VCaP (cell line): ENCODE results near the gene TEPSIN.
"Not testable (repeated sequence)": the region's sequence is repeated elsewhere in the genome, so short reads cannot be mapped to it uniquely, and the experiment has no call there.

ENCODE experiments used
- H3K27ac ChIP-seq: fragments of 450-650 bp; 2 replicates; pipeline ENCODE4 v1.5.1; 2017
- TF ChIP-seq, protein P1 (sequence below): fragments of 450-650 bp; conservative IDR thresholded peaks from 2 replicates; pipeline ENCODE4 v1.5.1; 2017; ENCODE audit warnings: mild to moderate bottlenecking, moderate library complexity

The TEPSIN gene

GRCh38 chr17:81228834-81229665 lies 9.8 kb downstream of the TEPSIN start:
- TF ChIP-seq, protein P1, sequence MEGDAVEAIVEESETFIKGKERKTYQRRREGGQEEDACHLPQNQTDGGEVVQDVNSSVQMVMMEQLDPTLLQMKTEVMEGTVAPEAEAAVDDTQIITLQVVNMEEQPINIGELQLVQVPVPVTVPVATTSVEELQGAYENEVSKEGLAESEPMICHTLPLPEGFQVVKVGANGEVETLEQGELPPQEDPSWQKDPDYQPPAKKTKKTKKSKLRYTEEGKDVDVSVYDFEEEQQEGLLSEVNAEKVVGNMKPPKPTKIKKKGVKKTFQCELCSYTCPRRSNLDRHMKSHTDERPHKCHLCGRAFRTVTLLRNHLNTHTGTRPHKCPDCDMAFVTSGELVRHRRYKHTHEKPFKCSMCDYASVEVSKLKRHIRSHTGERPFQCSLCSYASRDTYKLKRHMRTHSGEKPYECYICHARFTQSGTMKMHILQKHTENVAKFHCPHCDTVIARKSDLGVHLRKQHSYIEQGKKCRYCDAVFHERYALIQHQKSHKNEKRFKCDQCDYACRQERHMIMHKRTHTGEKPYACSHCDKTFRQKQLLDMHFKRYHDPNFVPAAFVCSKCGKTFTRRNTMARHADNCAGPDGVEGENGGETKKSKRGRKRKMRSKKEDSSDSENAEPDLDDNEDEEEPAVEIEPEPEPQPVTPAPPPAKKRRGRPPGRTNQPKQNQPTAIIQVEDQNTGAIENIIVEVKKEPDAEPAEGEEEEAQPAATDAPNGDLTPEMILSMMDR, result no peak
- H3K27ac ChIP-seq, result no peak overlapping the region

- TF ChIP-seq, protein P1, result no peak
- no peak overlapping the region for H3K27ac ChIP-seq
Observed at GRCh38 chr17:81228420-81228819, 10.4 kb downstream of the TEPSIN start.

DNA sequence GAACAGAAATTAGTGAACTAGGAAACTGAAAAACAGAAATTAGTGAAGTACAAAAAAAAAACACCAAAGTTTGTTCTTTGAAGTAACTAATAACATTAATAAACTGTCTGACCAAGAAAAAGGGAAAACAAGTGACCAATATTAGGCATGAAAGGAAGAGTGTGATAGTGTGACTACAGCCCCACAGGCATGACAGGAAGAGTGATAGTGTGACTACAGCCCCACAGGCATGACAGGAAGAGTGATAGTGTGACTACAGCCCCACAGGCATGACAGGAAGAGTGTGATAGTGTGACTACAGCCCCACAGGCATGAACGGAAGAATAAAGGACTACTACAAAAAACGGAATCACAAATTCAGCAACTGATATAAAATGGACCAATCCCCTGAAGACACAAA lies 11.2 kb downstream of the TEPSIN start:
- H3K27ac ChIP-seq, result not testable (repeated sequence)

GRCh38 chr17:81223762-81224130 lies 15.1 kb downstream of the TEPSIN start:
- H3K27ac ChIP-seq, result peak overlapping the region; percentile 78
- TF ChIP-seq, protein P1, result no peak

DNA sequence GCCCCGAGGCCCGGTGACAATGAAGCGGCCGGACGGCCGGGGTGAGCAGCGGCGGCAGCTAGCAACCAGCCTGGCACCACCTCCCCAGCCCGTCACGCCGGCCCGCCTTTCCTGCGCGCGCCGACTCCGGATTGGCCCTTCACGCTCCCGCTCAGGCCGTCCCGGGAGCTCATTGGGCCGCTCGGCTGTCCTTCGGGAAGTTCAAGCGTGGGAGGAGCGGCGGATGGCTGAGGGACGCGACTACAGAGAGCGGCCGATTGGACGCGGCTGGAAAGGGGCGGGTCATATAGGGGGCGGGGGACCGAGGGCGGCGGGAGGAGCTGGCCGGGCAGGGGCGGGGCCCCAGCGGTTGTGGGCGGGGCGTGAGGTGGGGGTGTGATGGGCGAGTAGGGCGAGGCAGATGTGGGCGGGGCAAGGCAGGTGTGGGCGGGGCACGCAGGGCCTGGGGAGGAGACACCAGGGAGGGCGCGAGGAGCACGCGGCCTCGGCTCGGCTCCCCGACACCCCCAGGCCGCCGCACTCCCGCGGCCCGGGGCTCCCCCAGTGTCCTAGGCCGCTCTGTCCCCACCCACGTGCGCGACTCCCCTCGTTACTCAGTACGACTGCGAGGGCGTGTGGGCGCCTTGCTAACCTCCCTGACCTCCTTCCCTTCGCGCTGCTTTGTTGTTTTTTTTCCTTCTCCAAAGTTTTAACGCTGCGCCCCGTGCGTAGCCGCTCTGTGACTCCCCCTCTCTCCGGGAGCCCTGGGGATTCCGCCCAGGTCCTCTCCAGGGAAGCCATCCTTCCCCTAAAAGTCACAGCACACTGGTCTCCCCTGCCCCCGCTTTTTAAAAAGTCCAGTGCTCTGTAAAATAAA lies 15.7 kb downstream of the TEPSIN start, which contains the start of gene CEP131:
TSS of gene CEP131 (minus strand) at position 60 of the 856 bp plus-strand sequence. CDS start 2,909 bp downstream, outside the sequence.
- TF ChIP-seq, protein P1, result no peak
- peak within 1 kb of the TSS; percentile 78 for H3K27ac ChIP-seq

- peak overlapping the region; percentile 78 for H3K27ac ChIP-seq
- TF ChIP-seq, protein P1, result no peak
Observed at GRCh38 chr17:81222620-81222905, 16.3 kb downstream of the TEPSIN start.

- TF ChIP-seq, protein P1, result no peak
- H3K27ac ChIP-seq, result peak overlapping the region; percentile 78
Observed at GRCh38 chr17:81221842-81222619, 16.8 kb downstream of the TEPSIN start.
